SK-N-SH (cell line): ENCODE results near the gene FXYD7. TPM values are rescaled to one million over a fixed set of nuclear protein-coding genes. Genes with fewer than 3 reads are reported as not detected.

Experiments used
- CTCF ChIA-PET: fragments of 300-600, 350-600 bp; formaldehyde crosslinking; extraction: SDS; loops from one replicate; lab custom pipeline; 2021; lab: Yijun Ruan, JAX
- POLR2A ChIA-PET: fragments of 350-600 bp; sonication (Branson Sonifier 250); formaldehyde crosslinking; extraction: SDS; loops from one replicate; lab custom pipeline; 2020; ENCODE audit warnings: antibody characterized with exemption, inconsistent platforms; lab: Yijun Ruan, JAX
- DNase-seq: peaks from one replicate; pipeline ENCODE4 v3.0.0; 2012
- H2AFZ ChIP-seq: fragments of 200-600 bp; sonication (generic); 2 replicates; pipeline ENCODE4 v1.8.1; 2016; ENCODE audit warnings: antibody characterized with exemption, mild to moderate bottlenecking, low read depth
- H3F3A ChIP-seq: fragments of 200-600 bp; sonication (generic); replicated peaks from 2 replicates; pipeline ENCODE3; 2016; ENCODE audit warnings: antibody characterized with exemption, mild to moderate bottlenecking; ENCODE audit not compliant: insufficient read depth
- H3K27ac ChIP-seq, 2 experiments: fragments of 200-500 bp in 1 of 2; fragments of 200-600 bp in 1 of 2; sonication (Bioruptor generic) in 1 of 2; sonication (generic), shearing (Covaris generic) in 1 of 2; 2 replicates each; pipeline versions ENCODE4 v1.5.1 to v1.6.1; 2014 to 2016; ENCODE audit warnings: low read depth in 2 of 2, inconsistent platforms in 1 of 2, low read length in 1 of 2, mild to moderate bottlenecking in 1 of 2, mixed read lengths in 1 of 2
- H3K27me3 ChIP-seq: fragments of 200-600 bp; sonication (generic), shearing (Covaris generic); 2 replicates; pipeline ENCODE4 v1.6.1; 2016; ENCODE audit warnings: mixed run types; ENCODE audit not compliant: insufficient read depth
- H3K36me3 ChIP-seq, 2 experiments: fragments of 200-500 bp in 1 of 2; fragments of 200-600 bp in 1 of 2; sonication (Bioruptor generic) in 1 of 2; sonication (generic) in 1 of 2; replicated peaks in 1 of 2; 2 replicates each; pipeline versions ENCODE3 to v1.5.1; 2014 to 2016; ENCODE audit warnings: low read length in 1 of 2, mild to moderate bottlenecking in 1 of 2; ENCODE audit not compliant: insufficient read depth in 2 of 2, control insufficient read depth in 1 of 2
- H3K4me1 ChIP-seq, 2 experiments: fragments of 200-500 bp in 1 of 2; fragments of 200-600 bp in 1 of 2; sonication (Bioruptor generic) in 1 of 2; sonication (generic), shearing (Covaris generic) in 1 of 2; 2 replicates each; pipeline versions ENCODE4 v1.5.1 to v1.6.1; 2014 to 2016; ENCODE audit warnings: low read depth in 1 of 2, low read length in 1 of 2, mixed run types in 1 of 2; ENCODE audit not compliant: insufficient read depth in 2 of 2, control insufficient read depth in 1 of 2
- H3K4me2 ChIP-seq: fragments of 200-600 bp; sonication (generic), shearing (Covaris generic); 2 replicates; pipeline ENCODE4 v1.6.1; 2017; ENCODE audit warnings: mixed run types
- H3K4me3 ChIP-seq, 2 experiments: fragments of 200-500 bp in 1 of 2; fragments of 200-600 bp in 1 of 2; sonication (Bioruptor generic) in 1 of 2; sonication (generic), shearing (Covaris generic) in 1 of 2; 2 replicates each; pipeline versions ENCODE4 v1.5.1 to v1.8.1; 2014 to 2016; ENCODE audit warnings: low read depth in 2 of 2, inconsistent platforms in 1 of 2, low read length in 1 of 2, mild to moderate bottlenecking in 1 of 2, mixed read lengths in 1 of 2, moderate library complexity in 1 of 2
- H3K79me2 ChIP-seq: fragments of 200-600 bp; sonication (generic); 2 replicates; pipeline ENCODE4 v1.8.1; 2017; ENCODE audit warnings: mild to moderate bottlenecking; ENCODE audit not compliant: insufficient read depth
- H3K9ac ChIP-seq: fragments of 200-600 bp; sonication (generic); 2 replicates; pipeline ENCODE4 v1.6.1; 2017; ENCODE audit warnings: mixed run types
- H3K9me2 ChIP-seq: fragments of 200-600 bp; sonication (generic); 2 replicates; pipeline ENCODE4 v1.6.1; 2017; ENCODE audit warnings: mixed run types
- H3K9me3 ChIP-seq: fragments of 200-600 bp; sonication (generic); 2 replicates; pipeline ENCODE4 v1.6.1; 2017; ENCODE audit warnings: mixed run types, mild to moderate bottlenecking, moderate library complexity
- H4K20me1 ChIP-seq: fragments of 200-600 bp; sonication (generic); 2 replicates; pipeline ENCODE4 v1.6.1; 2017; ENCODE audit warnings: mild to moderate bottlenecking, mixed run types; ENCODE audit not compliant: insufficient read depth
- EP300 ChIP-seq, 2 experiments: IDR thresholded peaks; 2 replicates each; pipeline versions ENCODE4 v1.4.0 to v1.6.1; 2012; ENCODE audit warnings: borderline replicate concordance in 1 of 2, low read depth in 1 of 2, low read length in 1 of 2
- FOXJ3 ChIP-seq: sonication (generic); formaldehyde crosslinking; IDR thresholded peaks from 2 replicates; pipeline ENCODE4 v1.5.1; 2020; ENCODE audit warnings: mild to moderate bottlenecking, missing genetic modification reagents
- GABPA ChIP-seq: IDR thresholded peaks from 2 replicates; pipeline ENCODE4 v1.4.0; 2012; ENCODE audit warnings: low read depth, mild to moderate bottlenecking
- JUND ChIP-seq: IDR thresholded peaks from 2 replicates; pipeline ENCODE4 v1.4.0; 2012
- MEF2A ChIP-seq: IDR thresholded peaks from 2 replicates; pipeline ENCODE4 v1.4.0; 2012; ENCODE audit warnings: low read depth, borderline replicate concordance
- MXI1 ChIP-seq: IDR thresholded peaks from 2 replicates; pipeline ENCODE4 v1.6.1; 2012; ENCODE audit warnings: mild to moderate bottlenecking, low read depth, low read length, improper control_type of control experiment
- NRF1 ChIP-seq: IDR thresholded peaks from 2 replicates; pipeline ENCODE4 v1.6.1; 2012; ENCODE audit warnings: low read depth, mild to moderate bottlenecking, low read length
- POLR2AphosphoS5 ChIP-seq: IDR thresholded peaks from 2 replicates; pipeline ENCODE4 v1.6.1; 2012; ENCODE audit warnings: low read depth, low read length
- RAD21 ChIP-seq: IDR thresholded peaks from 2 replicates; pipeline ENCODE4 v1.6.1; 2012; ENCODE audit warnings: mild to moderate bottlenecking, low read length
- RFX5 ChIP-seq: IDR thresholded peaks from 2 replicates; pipeline ENCODE4 v1.6.1; 2012; ENCODE audit warnings: mild to moderate bottlenecking, improper control_type of control experiment, low read length
- RXRA ChIP-seq: IDR thresholded peaks from 2 replicates; pipeline ENCODE4 v1.4.0; 2012; ENCODE audit warnings: low read depth, mild to moderate bottlenecking, borderline replicate concordance
- SMC3 ChIP-seq: IDR thresholded peaks from 2 replicates; pipeline ENCODE4 v1.6.1; 2012; ENCODE audit warnings: low read depth, low read length, improper control_type of control experiment
- TAF1 ChIP-seq: IDR thresholded peaks from 2 replicates; pipeline ENCODE4 v1.6.1; 2012; ENCODE audit warnings: low read depth, mild to moderate bottlenecking, low read length, moderate library complexity, borderline replicate concordance
- TEAD4 ChIP-seq: IDR thresholded peaks from 2 replicates; pipeline ENCODE4 v1.4.0; 2012; ENCODE audit warnings: mild to moderate bottlenecking, borderline replicate concordance; ENCODE audit not compliant: insufficient read depth
- USF2 ChIP-seq: fragments of 150-350 bp; IDR thresholded peaks from 2 replicates; pipeline ENCODE4 v1.6.1; 2017; ENCODE audit warnings: antibody characterized with exemption, low read length, low read depth, borderline replicate concordance
- YY1 ChIP-seq: IDR thresholded peaks from 2 replicates; pipeline ENCODE4 v1.4.0; 2012; ENCODE audit warnings: low read depth, mild to moderate bottlenecking
- ZBTB33 ChIP-seq: IDR thresholded peaks from 2 replicates; pipeline ENCODE4 v1.4.0; 2012; ENCODE audit warnings: low read depth, borderline replicate concordance
- WGBS: methylation state at CpG from one replicate; pipeline ENCODE4 v1.1.6; 2017; ENCODE audit warnings: low lambda C conversion rate; 5-methylcytosine and 5-hydroxymethylcytosine counted together
- polyA plus RNA-seq, 3 experiments: library from polyadenylated mRNA; depleted of rRNA; stranded (reverse); fragments of >200 nt; gene quantifications; 2 replicates each; pipeline ENCODE4 v1.2.3, GENCODE V29; 2012
- TF ChIP-seq, protein P1 (sequence below): IDR thresholded peaks from 2 replicates; pipeline ENCODE4 v1.6.1; 2012; ENCODE audit warnings: mild to moderate bottlenecking, low read depth, low read length, moderate library complexity
- TF ChIP-seq, protein P2 (sequence below): IDR thresholded peaks from 2 replicates; pipeline ENCODE4 v1.4.0; 2012; ENCODE audit warnings: low read depth

The FXYD7 gene
- polyA plus RNA-seq, 1 of the 3 experiments (the other 2 are of a cell fraction): 0.44 TPM

DNA sequence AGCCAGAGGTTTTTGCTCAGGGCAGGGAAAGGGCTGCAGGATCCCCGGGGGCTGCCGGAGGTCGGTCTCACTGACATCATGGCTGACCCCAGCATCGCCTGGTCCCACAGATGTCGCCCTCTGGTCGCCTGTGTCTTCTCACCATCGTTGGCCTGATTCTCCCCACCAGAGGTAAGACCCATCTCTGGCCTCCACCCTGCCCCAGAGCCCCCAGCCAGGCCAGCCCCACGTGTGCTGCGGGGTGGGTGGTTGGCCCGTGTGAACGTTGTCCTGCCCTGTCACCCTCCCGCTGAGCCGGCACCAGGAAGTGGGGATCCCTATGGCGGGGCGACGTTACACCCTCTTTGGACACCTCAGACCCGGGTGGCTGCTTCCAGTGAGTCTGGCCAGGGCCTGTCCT is 12.4 kb downstream of the FXYD7 start:
- peak overlapping the region in 1 of 2 experiments; percentile 57; a peak in 2 of 4 replicates for H3K27ac ChIP-seq
- H2AFZ ChIP-seq: 0 out of 2 replicates have a peak overlapping the region, but pooled peaks have one; percentile 79
- ChIA-PET POLR2A (interaction anchor here (0.6 kb wide), 1 partner anchor 554 kb away, joined by 4 read pairs; no protein-coding TSS in a partner anchor), CTCF (interaction anchor here (5.3 kb wide), 1 partner anchor 12 kb away, joined by 59 read pairs; the partner anchor contains the start of gene FXYD7)
- no peaks in the 10 kb centered on the region for H3K27me3 ChIP-seq
- H3K79me2 ChIP-seq: peaks cover 19% of the 10 kb centered on the region
- peaks cover 4% of the 10 kb centered on the region for H3F3A ChIP-seq
- TF ChIP-seq RFX5 (no peak), POLR2AphosphoS5 (no peak), USF2 (no peak), TAF1 (no peak), EP300 (IDR thresholded peaks at IDR 0.05; ENCODE audit: borderline replicate concordance in 1 of 2, low read depth in 1 of 2, low read length in 1 of 2) (no peak), NRF1 (no peak), GABPA (no peak), JUND (no peak), FOXJ3 (no peak), RAD21 (no peak), ZBTB33 (no peak), MXI1 (no peak), TEAD4 (no peak), RXRA (no peak), YY1 (no peak), MEF2A (no peak), SMC3 (no peak)
- TF ChIP-seq, protein P1, sequence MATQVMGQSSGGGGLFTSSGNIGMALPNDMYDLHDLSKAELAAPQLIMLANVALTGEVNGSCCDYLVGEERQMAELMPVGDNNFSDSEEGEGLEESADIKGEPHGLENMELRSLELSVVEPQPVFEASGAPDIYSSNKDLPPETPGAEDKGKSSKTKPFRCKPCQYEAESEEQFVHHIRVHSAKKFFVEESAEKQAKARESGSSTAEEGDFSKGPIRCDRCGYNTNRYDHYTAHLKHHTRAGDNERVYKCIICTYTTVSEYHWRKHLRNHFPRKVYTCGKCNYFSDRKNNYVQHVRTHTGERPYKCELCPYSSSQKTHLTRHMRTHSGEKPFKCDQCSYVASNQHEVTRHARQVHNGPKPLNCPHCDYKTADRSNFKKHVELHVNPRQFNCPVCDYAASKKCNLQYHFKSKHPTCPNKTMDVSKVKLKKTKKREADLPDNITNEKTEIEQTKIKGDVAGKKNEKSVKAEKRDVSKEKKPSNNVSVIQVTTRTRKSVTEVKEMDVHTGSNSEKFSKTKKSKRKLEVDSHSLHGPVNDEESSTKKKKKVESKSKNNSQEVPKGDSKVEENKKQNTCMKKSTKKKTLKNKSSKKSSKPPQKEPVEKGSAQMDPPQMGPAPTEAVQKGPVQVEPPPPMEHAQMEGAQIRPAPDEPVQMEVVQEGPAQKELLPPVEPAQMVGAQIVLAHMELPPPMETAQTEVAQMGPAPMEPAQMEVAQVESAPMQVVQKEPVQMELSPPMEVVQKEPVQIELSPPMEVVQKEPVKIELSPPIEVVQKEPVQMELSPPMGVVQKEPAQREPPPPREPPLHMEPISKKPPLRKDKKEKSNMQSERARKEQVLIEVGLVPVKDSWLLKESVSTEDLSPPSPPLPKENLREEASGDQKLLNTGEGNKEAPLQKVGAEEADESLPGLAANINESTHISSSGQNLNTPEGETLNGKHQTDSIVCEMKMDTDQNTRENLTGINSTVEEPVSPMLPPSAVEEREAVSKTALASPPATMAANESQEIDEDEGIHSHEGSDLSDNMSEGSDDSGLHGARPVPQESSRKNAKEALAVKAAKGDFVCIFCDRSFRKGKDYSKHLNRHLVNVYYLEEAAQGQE: no peak
- TF ChIP-seq, protein P2, sequence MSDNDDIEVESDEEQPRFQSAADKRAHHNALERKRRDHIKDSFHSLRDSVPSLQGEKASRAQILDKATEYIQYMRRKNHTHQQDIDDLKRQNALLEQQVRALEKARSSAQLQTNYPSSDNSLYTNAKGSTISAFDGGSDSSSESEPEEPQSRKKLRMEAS: no peak
- no peaks in the 10 kb centered on the region for H3K9me2 ChIP-seq
- DNase-seq: no peak
- no peaks in the 10 kb centered on the region for H4K20me1 ChIP-seq
- no peaks in the 10 kb centered on the region for H3K9me3 ChIP-seq
- peak overlapping the region; percentile 62 to 90 for H3K4me3 ChIP-seq
- 41% methylated on average over 11 of the region's 17 CpGs for WGBS
- peak overlapping the region; percentile 90; the same call in 1 of the 2 replicates for H3K9ac ChIP-seq
- H3K4me1 ChIP-seq: peaks cover 0 to 3% of the 10 kb centered on the region in 2 experiments; a peak in 2 of 4 replicates
- H3K4me2 ChIP-seq: peak overlapping the region; percentile 98
- H3K36me3 ChIP-seq: peaks cover 3 to 16% of the 10 kb centered on the region in 2 experiments
